Activated effector memory CD4-positive, alpha-beta T cell treated with anti-CD3 and anti-CD28 coated beads, Interleukin-2, amount 50 U/mL, for 16 hours (primary cell): Measurements from ENCODE around the gene FBRS.

Experiments
- DNase-seq: peaks from one replicate; pipeline ENCODE4 v3.0.0-alpha.2; 2020

FBRS gene

GRCh38 chr16:30645727-30646126 lies 12.5 kb upstream of the FBRS start:
- DNase-seq: no peak

GRCh38 chr16:30647274-30647571 lies 11.0 kb upstream of the FBRS start:
- DNase-seq: no peak

GRCh38 chr16:30649725-30650368 lies 8.4 kb upstream of the FBRS start:
- DNase-seq: no peak

- DNase-seq: peak; percentile 100
Observed at GRCh38 chr16:30650369-30651123, 7.7 kb upstream of the FBRS start, which contains the start of gene PRR14. TSS of gene PRR14 (plus strand) at chr16:30650960. CDS start at chr16:30651646, 686 bp downstream.

GRCh38 chr16:30651124-30652004 lies 6.9 kb upstream of the FBRS start:
- DNase-seq: peak; percentile 93

GRCh38 chr16:30652005-30652296 lies 6.3 kb upstream of the FBRS start:
- no peak for DNase-seq

- DNase-seq: no peak
Observed at GRCh38 chr16:30652718-30653117, 5.5 kb upstream of the FBRS start.

- no peak for DNase-seq
Observed at GRCh38 chr16:30654856-30655255, 3.4 kb upstream of the FBRS start.

GRCh38 chr16:30655815-30656347 lies 2.4 kb upstream of the FBRS start:
- DNase-seq: no peak

- no peak for DNase-seq
Observed at GRCh38 chr16:30656388-30656787, 1.8 kb upstream of the FBRS start.

- no peak for DNase-seq
Observed at GRCh38 chr16:30656974-30657865, 1.0 kb upstream of the FBRS start.

GRCh38 chr16:30658731-30659506 lies 688 bp downstream of the FBRS start:
- DNase-seq: no peak

- peak; percentile 81 for DNase-seq
Observed at GRCh38 chr16:30659507-30660423, 1.5 kb downstream of the FBRS start.

GRCh38 chr16:30660424-30661261 lies 2.4 kb downstream of the FBRS start:
- peak; percentile 93 for DNase-seq

- no peak for DNase-seq
Observed at GRCh38 chr16:30662449-30662848, 4.2 kb downstream of the FBRS start.

- DNase-seq: no peak
Observed at GRCh38 chr16:30663038-30663437, 4.8 kb downstream of the FBRS start.

- DNase-seq: no peak
Observed at GRCh38 chr16:30663820-30664219, 5.6 kb downstream of the FBRS start.

GRCh38 chr16:30664616-30665109 lies 6.4 kb downstream of the FBRS start:
- DNase-seq: no peak

- no peak for DNase-seq
Observed at GRCh38 chr16:30665155-30665829, 7.1 kb downstream of the FBRS start.
